Astrocyte of the cerebellum (primary cell): ENCODE measurements around the gene SCN4A.

Experiments used
- DNase-seq: peaks from one replicate; pipeline ENCODE4 v3.0.0-alpha.2; 2011; ENCODE audit warnings: low read depth
- H3K4me3 ChIP-seq: 2 replicates; pipeline ENCODE4 v1.5.1; 2011; ENCODE audit warnings: mild to moderate bottlenecking, low read depth, low read length, moderate library complexity
- CTCF ChIP-seq: IDR thresholded peaks from 2 replicates; pipeline ENCODE4 v1.5.1; 2012; ENCODE audit warnings: low read length, low read depth, moderate library complexity, mild to moderate bottlenecking; ENCODE audit errors: missing control alignments
- in situ Hi-C: cut with HindIII; loops from 2 replicates; pipeline ENCODE4 v1.10.0; 2017; ENCODE audit warnings: low sequenced_read_pairs

The SCN4A gene

GRCh38 chr17:63930951-63931575 is 41.7 kb downstream of the SCN4A start:
- DNase-seq, result no peak
- H3K4me3 ChIP-seq, result no peak overlapping the region
- in situ Hi-C loops, result no loop called here
- no peak for TF ChIP-seq CTCF

GRCh38 chr17:63929860-63930766 is 42.6 kb downstream of the SCN4A start:
- H3K4me3 ChIP-seq, result no peak overlapping the region
- no peak for DNase-seq
- TF ChIP-seq CTCF, result no peak
- in situ Hi-C loops, result loop anchor here (5.0 kb wide), 1 partner anchor 52 kb away; no protein-coding TSS in a partner anchor

- DNase-seq, result no peak
- H3K4me3 ChIP-seq, result no peak overlapping the region
- TF ChIP-seq CTCF, result no peak
- in situ Hi-C loops, result loop anchor here (5.0 kb wide), 1 partner anchor 53 kb away; no protein-coding TSS in a partner anchor
Measured at GRCh38 chr17:63928966-63929695, 43.6 kb downstream of the SCN4A start.

- in situ Hi-C loops, result loop anchor here (5.0 kb wide), 1 partner anchor 54 kb away; no protein-coding TSS in a partner anchor
- no peak for DNase-seq
- H3K4me3 ChIP-seq, result no peak overlapping the region
- TF ChIP-seq CTCF, result no peak
Measured at GRCh38 chr17:63928172-63928666, 44.5 kb downstream of the SCN4A start.

GRCh38 chr17:63927464-63928171 is 45.1 kb downstream of the SCN4A start:
- no peak overlapping the region for H3K4me3 ChIP-seq
- TF ChIP-seq CTCF, result no peak
- in situ Hi-C loops, result loop anchor here (5.0 kb wide), 1 partner anchor 55 kb away; no protein-coding TSS in a partner anchor
- no peak for DNase-seq
